Sciatic nerve (tissue), 2 donors: ENCODE measurements around the gene NOTCH1. TPM values are rescaled to one million over a fixed set of nuclear protein-coding genes. Genes with fewer than 3 reads are reported as not detected.

Experiments
- ATAC-seq: fragments of 200-7000 bp; cut with Tn5 transposase; one replicate; pipeline ENCODE4 v1.9.1; 2020; ENCODE audit warnings: mild to moderate bottlenecking, moderate library complexity
- DNase-seq: peaks from one replicate; pipeline ENCODE4 v3.0.0-alpha.2; 2020; ENCODE audit warnings: low spot score
- intact Hi-C: fragments of 100-400 bp; cut with DNase I; formaldehyde crosslinking; loops from one replicate; pipeline ENCODE4 v1.14.2; 2022
- total RNA-seq: library from RNA; stranded (reverse); fragmentation: NEBNext Ultra II Directional; extraction: Animal tissue kit (Norgen Biotek cat#: 25700); gene quantifications from one replicate; pipeline ENCODE4 v1.2.1, GENCODE V29; 2021
- donor health status: DM: no; HTN: no; CAD: no.
- donor health status: DM: no; HTN: no; CAD: no.

Gene NOTCH1
- total RNA-seq, 1 donor from 2014 or later, result 84.2 TPM

DNA sequence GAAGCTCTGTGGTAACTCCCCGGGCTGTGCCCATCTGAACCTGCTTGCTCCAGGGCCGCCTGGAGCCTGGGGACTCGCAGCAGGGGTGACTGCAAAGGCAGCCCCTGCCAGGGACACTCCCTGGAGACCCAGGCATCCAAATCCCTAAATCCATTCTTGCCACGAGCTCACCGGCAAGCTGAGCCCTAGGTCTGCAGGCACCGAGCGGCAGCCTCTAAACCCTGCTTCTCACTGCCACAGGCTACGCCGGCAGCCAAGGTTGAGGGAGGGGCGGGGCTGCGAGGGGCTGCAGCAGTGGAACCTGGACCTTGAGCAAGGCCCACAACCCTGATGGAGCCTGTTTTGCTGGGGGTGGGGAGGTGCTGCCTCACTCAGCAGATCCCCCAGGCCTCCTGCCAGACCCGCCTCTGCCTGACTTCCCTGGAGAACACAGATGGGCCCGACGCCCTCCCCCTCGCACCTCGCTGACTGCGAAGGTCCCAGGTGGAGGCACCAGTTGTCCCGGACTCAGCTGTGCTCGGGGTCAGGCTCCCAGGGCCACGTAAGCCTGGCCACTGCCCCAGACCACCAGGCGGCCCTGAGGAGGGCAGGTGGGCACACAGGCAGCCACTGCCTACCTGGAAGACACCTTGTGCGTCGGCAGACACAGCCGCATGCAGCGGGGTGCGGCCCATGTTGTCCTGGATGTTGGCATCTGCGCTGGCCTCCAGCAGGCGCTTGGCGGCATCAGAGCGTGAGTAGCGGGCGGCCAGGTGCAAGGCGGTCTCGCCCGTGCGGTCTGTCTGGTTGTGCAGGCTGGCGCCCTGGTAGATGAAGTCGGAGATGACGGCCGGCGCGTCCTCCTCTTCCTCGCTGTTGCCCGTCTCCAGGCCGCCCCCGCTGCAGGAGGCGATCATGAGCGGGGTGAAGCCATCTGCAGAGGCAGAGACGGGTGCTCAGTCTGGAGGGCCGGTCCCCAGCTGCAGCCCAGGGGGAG is 45.6 kb downstream of the NOTCH1 start:
- intact Hi-C loops, result loop anchor here (10.0 kb wide), 1 partner anchor 45 kb away; the partner anchor contains the start of gene NOTCH1
- no peak for DNase-seq
- ATAC-seq, result no peak

DNA sequence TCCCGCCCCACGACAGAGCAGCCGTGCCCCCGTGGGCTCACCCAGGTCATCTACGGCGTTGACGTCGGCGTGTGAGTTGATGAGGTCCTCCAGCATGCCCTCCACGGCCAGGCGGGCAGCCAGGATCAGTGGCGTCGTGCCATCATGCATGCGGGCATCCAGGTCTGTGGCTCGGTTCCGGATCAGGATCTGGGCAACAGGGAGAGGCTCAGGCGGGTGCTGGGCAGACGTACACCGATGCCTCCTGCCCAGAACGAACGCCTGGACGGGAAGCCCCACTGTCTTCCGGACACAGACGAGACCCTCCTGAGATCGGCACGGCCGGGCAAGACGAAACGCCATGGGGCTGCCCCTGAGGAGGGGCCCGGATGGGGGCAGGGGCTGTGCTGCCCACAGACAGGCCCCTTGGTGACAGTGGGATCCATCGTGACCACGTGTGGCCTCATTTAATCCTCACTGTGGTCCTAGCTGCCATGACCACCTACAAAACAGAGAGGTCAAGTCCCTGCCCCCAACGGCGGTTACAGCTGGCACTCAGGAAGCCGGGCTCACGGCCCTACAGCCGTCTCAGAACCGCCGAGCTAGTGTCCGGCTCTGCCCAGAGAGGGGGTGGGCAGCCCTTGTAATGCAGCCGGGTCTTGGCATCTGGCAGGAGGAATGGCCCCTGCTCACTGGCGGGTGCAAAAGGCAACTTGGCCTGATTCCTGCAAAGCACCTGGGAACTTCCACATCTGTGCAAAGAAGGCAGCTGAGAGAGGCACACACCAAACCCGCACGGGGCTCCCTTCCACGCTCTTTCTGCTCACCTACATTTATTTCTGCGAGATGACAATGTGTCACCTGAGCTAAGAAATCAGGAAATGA is 46.5 kb downstream of the NOTCH1 start:
- intact Hi-C loops, result loop anchor here (10.0 kb wide), 1 partner anchor 45 kb away; the partner anchor contains the start of gene NOTCH1
- DNase-seq (no peak), ATAC-seq (no peak)

DNA sequence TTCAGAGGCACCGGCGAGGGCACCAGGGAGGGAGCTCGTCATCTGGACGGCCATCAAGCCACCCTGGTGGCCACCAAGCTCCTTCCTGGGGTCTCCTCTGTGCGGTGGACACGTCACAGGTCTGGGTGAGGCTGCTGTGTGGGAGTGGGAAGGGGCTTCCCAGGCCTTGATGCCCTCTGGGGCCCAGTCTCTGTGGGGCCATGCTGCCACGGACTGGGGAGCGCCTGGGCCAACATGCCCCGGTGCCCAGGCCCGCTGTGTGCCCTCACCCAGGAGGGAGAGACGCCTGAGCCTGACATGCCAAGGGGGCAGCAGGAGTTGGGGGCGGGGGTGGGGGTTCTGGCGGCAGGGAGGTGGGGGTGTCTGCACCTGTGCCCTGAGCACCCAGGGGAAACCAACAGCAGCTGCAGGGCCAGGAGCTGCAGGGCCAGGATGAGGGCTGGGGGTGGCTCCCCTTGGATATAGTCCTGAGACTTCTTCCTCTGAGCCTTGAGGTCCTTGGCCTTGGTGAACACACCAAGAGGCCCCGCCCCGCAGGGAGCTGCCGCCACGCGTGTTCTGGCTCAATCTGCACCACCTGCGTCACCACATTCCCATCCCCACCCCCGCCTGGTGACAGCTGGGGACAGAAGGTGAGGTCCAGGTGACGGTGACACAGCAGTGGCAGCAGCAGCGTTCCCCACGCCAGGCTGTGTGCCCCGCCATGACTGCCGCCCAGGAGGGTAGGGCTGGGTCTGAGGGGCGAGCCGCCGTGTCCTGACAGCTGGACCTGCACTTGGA is 47.7 kb downstream of the NOTCH1 start:
- DNase-seq (no peak), ATAC-seq (no peak)
- intact Hi-C loops, result loop anchor here (10.0 kb wide), 1 partner anchor 47 kb away; the partner anchor contains the start of gene NOTCH1

DNA sequence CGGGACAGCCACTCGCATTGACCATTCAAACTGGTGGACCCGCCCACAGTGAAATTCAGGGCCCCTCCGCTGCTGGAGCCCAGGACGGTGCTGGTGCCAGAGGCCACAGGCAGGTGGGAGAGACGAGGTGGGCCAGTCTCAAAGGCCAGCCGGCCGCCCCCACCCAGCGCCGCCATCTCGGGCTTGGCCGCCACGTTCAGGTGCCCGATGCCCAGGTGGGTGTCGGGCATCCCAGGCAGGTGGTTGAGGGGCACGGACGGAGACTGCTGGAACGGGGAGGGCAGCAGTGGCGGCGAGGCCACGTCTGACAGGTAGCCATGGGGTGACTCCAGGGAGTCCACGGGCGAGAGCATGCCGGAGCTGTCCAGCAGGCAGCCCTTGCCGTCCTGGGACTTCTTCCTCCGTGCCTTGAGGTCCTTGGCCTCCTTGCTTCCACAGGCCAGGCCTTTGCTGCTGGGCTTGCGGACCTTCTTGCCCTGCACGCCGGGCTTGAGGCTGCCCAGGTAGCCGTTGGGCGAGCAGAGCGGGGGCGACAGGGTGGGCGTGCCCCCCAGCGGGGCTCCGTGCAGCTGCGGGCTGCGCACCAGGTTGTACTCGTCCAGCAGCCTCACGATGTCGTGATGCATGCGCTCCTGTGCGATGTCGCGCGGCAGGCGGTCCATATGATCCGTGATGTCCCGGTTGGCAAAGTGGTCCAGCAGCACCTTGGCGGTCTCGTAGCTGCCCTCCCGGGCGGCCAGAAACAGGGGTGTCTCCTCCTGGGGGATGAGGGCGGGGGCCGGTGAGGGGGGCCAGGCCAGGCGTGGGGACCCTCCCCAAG is 48.8 kb downstream of the NOTCH1 start:
- no peak for DNase-seq
- intact Hi-C loops, result loop anchor here (10.0 kb wide), 1 partner anchor 48 kb away; the partner anchor contains the start of gene NOTCH1
- ATAC-seq, result no peak

DNA sequence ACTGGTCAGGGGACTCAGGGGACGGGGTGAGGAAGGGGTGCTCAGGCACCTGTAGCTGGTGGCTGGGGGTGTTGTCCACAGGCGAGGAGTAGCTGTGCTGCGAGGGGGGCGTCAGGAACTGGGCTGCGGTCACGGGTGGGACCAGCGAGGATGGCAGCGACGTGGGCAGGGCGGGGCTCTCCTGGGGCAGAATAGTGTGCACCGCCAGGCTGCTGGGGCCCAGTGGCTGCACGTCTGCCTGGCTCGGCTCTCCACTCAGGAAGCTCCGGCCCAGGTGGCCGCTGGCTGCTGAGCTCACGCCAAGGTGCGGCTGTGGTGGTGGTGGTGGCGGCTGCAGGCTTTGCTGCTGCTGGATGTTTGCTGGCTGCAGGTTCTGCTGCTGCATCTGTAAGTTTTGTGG is 49.7 kb downstream of the NOTCH1 start:
- DNase-seq, result no peak
- no peak for ATAC-seq
- intact Hi-C loops, result loop anchor here (10.0 kb wide), 1 partner anchor 49 kb away; the partner anchor contains the start of gene NOTCH1

DNA sequence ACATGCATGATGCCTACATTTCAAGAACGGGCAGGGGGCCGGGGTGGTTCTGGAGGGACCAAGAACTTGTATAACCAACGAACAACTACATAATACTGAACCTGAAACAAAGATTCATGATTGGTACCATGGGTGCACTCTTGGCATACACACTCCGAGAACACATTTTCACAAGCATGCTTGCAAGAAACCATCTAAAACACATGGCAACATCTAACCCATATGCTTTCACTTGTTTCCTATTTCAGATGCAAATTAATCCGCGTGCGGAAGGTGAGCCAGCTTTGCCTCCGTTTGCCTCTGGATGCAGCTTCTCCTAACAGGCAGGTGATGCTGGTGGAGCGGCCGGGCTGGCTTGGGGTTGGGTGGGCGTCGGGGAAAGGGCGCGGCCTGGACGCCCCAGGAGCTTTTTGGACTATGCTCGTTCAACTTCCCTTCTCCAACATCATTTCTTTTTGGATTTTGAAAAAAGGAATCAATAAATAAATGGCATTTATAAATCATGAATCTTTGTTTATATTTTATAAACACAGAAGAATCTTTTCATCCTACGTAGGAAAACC is 50.5 kb downstream of the NOTCH1 start:
- intact Hi-C loops, result loop anchor here (10.0 kb wide), 1 partner anchor 49 kb away; the partner anchor contains the start of gene NOTCH1
- DNase-seq, result no peak
- no peak for ATAC-seq

DNA sequence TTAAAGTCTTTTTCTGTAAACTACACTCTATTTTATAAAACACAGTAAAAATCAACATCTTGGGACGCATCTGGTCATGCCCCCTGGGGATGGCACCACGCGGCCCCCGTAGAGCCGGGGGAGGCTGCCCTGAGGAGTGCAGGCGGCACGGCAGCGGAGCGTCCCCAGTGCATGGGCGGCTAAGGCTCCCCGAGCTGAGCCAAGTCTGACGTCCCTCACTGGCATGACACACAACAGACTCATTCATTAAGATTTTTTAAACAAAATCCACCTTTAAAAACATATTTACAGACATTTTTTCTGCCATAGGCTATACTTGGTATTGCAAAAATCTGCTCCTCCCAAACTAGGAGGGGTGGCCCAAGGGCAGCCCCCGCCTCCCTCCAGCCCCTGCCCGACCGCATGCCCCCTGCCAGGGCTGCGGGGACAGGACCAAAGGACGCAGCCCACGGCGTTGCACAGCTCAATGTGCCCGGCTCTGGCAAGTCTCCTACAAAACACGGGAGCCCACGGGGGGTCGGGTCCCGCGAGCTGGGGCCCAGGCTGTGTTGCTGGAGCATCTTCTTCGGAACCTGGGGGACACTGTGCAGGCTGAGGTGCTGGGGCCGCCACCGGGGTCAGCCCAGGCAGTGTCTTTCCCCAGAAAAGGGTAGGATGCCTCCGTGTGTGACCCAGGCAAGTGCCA is 51.2 kb downstream of the NOTCH1 start:
- peak; percentile 70 for ATAC-seq
- intact Hi-C loops, result loop anchor here (10.0 kb wide), 1 partner anchor 50 kb away; the partner anchor contains the start of gene NOTCH1
- no peak for DNase-seq

DNA sequence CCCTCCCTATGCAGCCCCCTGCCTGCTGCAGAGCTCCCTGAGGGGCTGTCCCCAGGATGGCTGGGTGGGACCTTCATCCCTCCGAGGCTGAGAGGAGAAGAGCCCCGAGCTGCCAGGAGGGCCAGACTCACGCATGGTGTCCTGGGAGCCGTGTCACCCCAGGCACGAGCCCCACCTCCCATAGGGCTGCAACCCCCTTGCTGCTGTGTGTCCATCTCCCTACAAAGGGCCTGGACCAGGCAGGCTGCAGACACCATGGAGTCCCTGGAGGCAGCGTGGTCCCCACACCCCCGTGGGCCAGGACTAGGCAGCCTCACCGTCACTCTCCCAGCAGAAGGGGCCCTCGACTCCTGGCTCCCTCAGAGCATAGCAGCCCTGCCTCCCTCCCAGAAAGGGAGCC is 51.8 kb downstream of the NOTCH1 start:
- ATAC-seq (peak; percentile 41), DNase-seq (no peak)
- intact Hi-C loops, result loop anchor here (10.0 kb wide), 1 partner anchor 51 kb away; the partner anchor contains the start of gene NOTCH1

DNA sequence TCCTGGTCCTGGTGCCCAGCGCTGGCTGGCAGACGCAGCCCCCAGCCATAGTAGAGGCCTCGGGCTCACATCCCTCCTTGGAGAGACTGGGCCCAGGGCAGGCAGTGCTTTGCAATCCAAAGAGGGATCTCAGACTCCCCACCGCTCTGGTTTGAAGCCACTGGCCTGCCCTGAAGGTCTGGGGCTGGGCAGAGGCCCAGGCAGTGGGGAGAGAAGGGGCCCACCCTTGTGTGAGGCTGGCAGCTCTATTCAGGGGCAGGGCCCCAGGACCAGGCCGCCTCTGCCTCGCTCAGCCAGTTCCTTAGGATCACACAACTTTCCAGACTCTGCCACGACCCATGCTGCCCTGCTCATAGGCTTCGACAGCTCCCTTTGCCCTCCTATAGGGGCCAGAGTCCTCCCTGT is 52.3 kb downstream of the NOTCH1 start:
- intact Hi-C loops, result loop anchor here (10.0 kb wide), 1 partner anchor 51 kb away; the partner anchor contains the start of gene NOTCH1
- ATAC-seq, result peak; percentile 32

DNA sequence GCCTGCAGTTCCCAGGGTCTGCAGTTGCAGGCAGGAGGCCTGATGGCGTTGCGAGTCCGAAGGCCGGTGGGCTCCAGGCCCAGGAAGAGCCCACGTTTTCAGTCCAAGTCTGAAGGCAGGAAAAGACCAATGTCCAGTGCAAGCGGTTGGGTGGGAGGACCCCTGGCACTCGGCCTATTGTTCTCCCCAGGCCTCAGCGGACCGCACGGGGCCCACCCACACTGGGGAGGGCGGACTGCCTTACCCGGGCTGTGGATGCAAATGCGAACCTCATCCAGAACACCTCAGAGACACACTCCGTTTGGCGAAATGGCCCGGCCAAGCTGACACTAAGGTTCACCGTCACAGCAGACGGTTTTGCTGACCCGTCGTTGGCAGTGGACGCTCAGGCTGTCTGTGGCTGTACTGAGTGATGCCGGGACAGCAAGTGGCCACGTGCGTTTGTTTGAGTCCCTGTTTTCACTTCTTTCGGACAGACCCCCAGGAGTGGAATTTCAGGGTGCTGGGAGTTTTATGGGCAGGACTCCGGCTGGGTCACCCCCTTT is 52.8 kb downstream of the NOTCH1 start:
- ATAC-seq (peak; percentile 34), DNase-seq (peak; percentile 61)
- intact Hi-C loops, result loop anchor here (10.0 kb wide), 1 partner anchor 52 kb away; the partner anchor contains the start of gene NOTCH1

More for the DNA sequence above, 52.3 kb downstream of the NOTCH1 start:
- DNase-seq, result no peak

DNA sequence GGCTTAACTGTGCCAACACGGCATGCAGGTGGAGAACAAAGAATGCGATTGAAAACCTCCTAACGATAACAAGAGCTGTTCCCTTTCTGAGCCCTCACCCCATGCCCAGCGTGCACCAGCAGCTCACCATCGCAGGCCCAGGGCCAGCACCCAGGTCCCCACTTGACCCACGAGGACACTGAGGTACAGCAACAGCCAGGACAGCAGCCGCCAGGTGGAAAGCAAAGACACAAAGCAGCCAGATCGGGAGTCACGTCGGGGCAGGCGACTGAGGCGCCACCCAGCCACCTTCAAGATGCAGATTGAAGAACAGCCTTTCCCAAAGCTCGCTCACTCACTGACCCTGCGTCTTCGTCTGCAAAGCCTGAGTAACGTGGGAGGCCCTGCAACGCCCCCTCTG is 56.1 kb downstream of the NOTCH1 start:
- intact Hi-C loops, result loop anchor here (10.0 kb wide), 1 partner anchor 55 kb away; the partner anchor contains the start of gene NOTCH1
- no peak for ATAC-seq

DNA sequence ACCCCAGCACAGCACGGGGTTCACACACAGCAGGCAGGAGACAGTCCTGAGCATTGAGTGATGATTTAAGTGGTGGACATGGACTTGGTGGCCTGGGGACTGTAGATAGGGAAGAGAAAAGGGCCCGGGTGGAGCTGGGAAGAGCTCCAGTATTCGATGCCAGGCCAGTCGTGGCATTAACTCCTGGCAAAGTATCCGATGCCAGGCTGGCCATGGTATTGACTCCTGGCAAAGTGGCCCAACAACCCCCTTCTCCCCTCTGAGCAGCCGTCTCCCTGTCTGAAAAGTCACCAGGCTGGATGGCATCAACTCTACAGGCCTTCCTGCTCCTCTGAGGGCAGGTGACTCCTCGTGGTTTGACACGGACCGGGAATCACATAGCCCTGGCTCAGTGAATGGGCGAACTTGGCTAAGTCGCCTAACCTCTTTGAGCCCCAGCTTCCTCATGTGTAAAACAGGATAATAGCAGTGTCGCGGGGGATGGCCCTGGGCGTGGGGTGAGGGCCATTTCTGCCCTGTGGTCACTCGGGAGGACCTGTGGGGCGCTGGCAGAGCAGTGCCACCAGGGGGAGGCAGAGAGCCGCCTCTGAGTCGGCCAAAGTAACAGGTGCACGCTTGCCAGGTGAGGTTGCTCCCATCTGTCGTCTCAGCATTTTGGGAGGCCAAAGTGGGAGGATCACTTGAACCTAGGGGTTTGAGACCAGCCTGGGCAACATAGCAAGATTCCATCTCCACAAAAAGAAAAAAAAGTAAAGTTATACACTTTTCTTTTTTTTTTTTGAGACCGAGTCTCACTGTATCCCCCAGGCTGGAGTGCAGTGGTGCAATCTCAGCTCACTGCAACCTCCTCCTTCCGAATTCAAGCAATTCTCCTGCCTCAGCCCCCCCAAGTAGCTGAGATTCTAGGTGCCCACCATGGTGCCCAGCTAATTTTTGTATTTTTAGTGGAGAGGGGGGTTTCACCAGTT is 57.3 kb downstream of the NOTCH1 start:
- peak; percentile 85 for DNase-seq
- intact Hi-C loops, result no loop called here
- peak; percentile 31 for ATAC-seq

More for the DNA sequence above, 56.1 kb downstream of the NOTCH1 start:
- DNase-seq, result peak; percentile 58

DNA sequence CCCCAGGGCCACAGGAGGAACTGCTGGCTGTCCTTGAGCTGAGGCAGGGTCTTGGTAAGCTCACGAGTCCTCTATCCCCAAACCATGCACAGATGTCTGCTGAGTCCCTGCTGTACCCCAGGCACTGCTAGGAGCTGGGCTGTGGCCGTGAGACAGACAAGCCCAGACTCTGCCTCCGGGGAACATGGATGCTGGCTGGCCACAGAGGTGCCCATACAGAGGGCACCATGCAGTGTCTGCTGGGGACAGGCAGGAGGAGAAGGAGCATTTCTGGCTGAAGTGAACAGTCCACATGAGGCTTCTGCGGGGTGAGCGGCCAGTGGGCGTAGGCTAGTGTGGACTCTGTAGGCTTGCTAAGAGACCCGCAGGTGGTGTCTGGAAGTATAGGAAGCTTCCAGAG is 58.2 kb downstream of the NOTCH1 start:
- intact Hi-C loops, result loop anchor here (2.0 kb wide), 1 partner anchor 139 kb away; no protein-coding TSS in a partner anchor
- no peak for DNase-seq
- ATAC-seq, result no peak

DNA sequence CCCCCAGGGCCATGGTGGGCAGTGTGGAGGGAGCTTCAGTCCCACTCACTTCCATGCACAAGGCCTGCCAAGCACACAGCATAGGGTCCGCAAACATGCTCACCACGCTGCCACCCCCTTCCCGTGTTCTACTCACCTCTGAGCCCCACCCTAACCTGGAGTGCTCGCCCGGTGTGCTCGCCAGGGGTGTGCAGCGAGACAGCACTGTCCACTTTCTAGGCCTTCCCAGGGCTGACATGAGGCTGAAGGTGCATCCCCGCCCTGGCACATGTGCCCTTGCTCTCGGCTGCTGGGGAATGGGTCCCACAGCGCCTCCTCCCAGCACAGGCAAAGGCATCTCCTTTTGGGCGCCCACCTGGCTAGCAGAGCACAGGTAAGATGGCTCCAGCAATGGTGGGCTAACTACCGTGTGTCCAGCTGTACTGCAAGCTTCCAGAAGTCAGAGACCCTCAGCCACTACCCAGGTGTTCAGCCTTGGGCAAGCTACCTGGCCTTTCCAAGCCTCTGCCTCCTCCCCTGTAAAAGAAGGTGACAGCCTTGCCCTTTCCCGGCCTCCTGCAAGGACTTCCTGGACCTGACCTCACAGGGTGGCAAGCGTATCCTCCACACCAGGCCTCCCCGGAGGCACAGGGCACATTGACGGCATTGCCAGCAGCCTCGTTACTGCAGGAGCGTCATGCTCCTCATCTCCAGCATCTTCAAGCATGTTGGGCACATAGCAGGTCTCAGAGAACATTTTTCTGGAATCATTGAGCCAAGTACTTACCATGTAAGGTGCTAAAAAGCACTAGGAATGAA is 58.8 kb downstream of the NOTCH1 start:
- intact Hi-C loops, result loop anchor here (2.0 kb wide), 1 partner anchor 140 kb away; no protein-coding TSS in a partner anchor
- ATAC-seq (no peak), DNase-seq (no peak)
